ENCODE results near the gene DYRK2. TPM values are rescaled to one million over a fixed set of nuclear protein-coding genes. Genes with fewer than 3 reads are reported as not detected.

The DYRK2 gene
- polyA plus RNA-seq, 3 donors = 7.5 to 12.5 (median 9.7) TPM

DNA sequence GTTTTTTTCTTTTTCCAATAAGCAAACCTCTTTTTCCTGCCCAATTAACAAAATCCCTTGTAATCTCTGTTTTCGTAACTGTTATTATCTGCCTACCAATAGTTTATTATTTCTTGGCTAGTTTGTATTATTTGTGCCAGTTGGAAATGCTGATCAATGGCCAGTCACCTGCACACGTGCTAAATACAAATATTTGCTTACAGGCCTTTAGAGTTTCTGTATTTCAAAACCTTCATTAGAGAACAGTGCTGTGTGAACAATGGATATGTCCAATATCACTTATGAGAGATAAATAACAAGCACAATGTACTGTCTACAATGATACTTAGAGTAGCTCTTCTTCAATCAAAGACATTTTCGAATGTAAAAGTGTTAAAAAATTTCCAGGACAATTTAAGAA lies 10.8 kb upstream of the DYRK2 start:
- Mint-ChIP-seq H3K27ac (no peak overlapping the region), H3K27me3 (ENCODE audit: low read depth in 3 of 3) (peaks cover 0 to 6% (median 2%) of the 10 kb centered on the region in 3 donors), H3K4me3 (no peak overlapping the region), H3K9me3 (no peaks in the 10 kb centered on the region), H3K36me3 (no peaks in the 10 kb centered on the region), H3K4me1 (peaks cover 14% of the 10 kb centered on the region)
- H3K79me2 ChIP-seq (ENCODE audit: insufficient read depth, low read length) = no peaks in the 10 kb centered on the region
- no peaks in the 10 kb centered on the region for H3K27me3 ChIP-seq (ENCODE audit: control insufficient read depth in 2 of 2, insufficient read depth in 2 of 2, low read length in 2 of 2)
- no peaks in the 10 kb centered on the region for H3K36me3 ChIP-seq (replicated peaks in 1 of 2; ENCODE audit: control insufficient read depth in 1 of 2, insufficient read depth in 2 of 2, low read length in 2 of 2)
- H3K9me3 ChIP-seq (replicated peaks in 1 of 2; ENCODE audit: control insufficient read depth in 1 of 2, insufficient read depth in 1 of 2, low read length in 2 of 2) = no peaks in the 10 kb centered on the region
- intact Hi-C loops (cut with micrococcal nuclease) = no loop called here
- no peak for TF ChIP-seq CTCF (IDR thresholded peaks at IDR 0.05)
- no peak for DNase-seq
- peaks cover 11 to 14% of the 10 kb centered on the region in 2 donors for H3K4me1 ChIP-seq (ENCODE audit: control insufficient read depth in 1 of 2, insufficient read depth in 2 of 2, low read length in 2 of 2)
- no peaks in the 10 kb centered on the region for H4K20me1 ChIP-seq (ENCODE audit: insufficient read depth, low read length)
- H3K27ac ChIP-seq (ENCODE audit: low read depth in 1 of 2, low read length in 2 of 2) = no peak overlapping the region
- no peak overlapping the region for H3K9ac ChIP-seq (ENCODE audit: insufficient read depth, low read length, poor library complexity, severe bottlenecking)
- no peak overlapping the region for H2AFZ ChIP-seq (ENCODE audit: insufficient read depth, low read depth, low read length, poor library complexity, severe bottlenecking)
- no CpG with 5 or more reads among the region's 3 CpGs for WGBS (ENCODE audit: insufficient coverage)
- no peak overlapping the region for H3K4me2 ChIP-seq (replicated peaks; ENCODE audit: extremely low read depth, low read length, poor library complexity, severe bottlenecking)
- no peak overlapping the region for H3K4me3 ChIP-seq (replicated peaks in 1 of 3; ENCODE audit: low read depth in 2 of 3, low read length in 3 of 3)

DNA sequence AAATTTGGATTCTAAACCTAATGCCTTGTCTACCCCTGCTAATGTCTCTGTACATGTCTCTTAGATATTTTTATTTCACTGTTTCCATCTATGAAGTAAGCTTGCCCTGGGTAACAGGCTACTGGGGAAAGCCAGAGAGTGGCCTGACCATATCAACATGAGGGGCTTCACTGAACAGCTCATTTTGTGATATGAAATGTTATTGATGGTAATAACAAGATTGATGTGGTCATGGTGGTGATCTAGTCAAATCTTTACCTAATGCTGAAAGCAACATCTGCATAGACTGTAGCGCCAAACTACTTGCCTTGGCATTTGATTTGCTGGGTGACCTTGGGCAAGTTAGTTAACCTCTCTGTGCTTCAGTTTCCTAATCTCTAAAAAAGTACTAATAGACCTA lies 9.9 kb upstream of the DYRK2 start:
- WGBS (ENCODE audit: insufficient coverage) = no CpG with 5 or more reads among the region's 1 CpG
- Histone ChIP-seq H3K36me3 (replicated peaks in 1 of 2; ENCODE audit: control insufficient read depth in 1 of 2, insufficient read depth in 2 of 2, low read length in 2 of 2) (no peaks in the 10 kb centered on the region), H4K20me1 (ENCODE audit: insufficient read depth, low read length) (no peaks in the 10 kb centered on the region), H2AFZ (ENCODE audit: insufficient read depth, low read depth, low read length, poor library complexity, severe bottlenecking) (no peak overlapping the region), H3K4me2 (replicated peaks; ENCODE audit: extremely low read depth, low read length, poor library complexity, severe bottlenecking) (no peak overlapping the region), H3K27me3 (ENCODE audit: control insufficient read depth in 2 of 2, insufficient read depth in 2 of 2, low read length in 2 of 2) (no peaks in the 10 kb centered on the region), H3K27ac (ENCODE audit: low read depth in 1 of 2, low read length in 2 of 2) (no peak overlapping the region), H3K4me3 (replicated peaks in 1 of 3; ENCODE audit: low read depth in 2 of 3, low read length in 3 of 3) (no peak overlapping the region), H3K4me1 (ENCODE audit: control insufficient read depth in 1 of 2, insufficient read depth in 2 of 2, low read length in 2 of 2) (peaks cover 8 to 10% of the 10 kb centered on the region in 2 donors), H3K79me2 (ENCODE audit: insufficient read depth, low read length) (no peaks in the 10 kb centered on the region), H3K9me3 (replicated peaks in 1 of 2; ENCODE audit: control insufficient read depth in 1 of 2, insufficient read depth in 1 of 2, low read length in 2 of 2) (no peaks in the 10 kb centered on the region), H3K9ac (ENCODE audit: insufficient read depth, low read length, poor library complexity, severe bottlenecking) (no peak overlapping the region)
- H3K9me3 Mint-ChIP-seq = no peaks in the 10 kb centered on the region
- TF ChIP-seq CTCF (IDR thresholded peaks at IDR 0.05) = no peak
- H3K4me3 Mint-ChIP-seq = no peak overlapping the region
- intact Hi-C loops (cut with micrococcal nuclease) = no loop called here
- no peak overlapping the region for H3K27ac Mint-ChIP-seq
- no peak for DNase-seq
- no peaks in the 10 kb centered on the region for H3K36me3 Mint-ChIP-seq
- peaks cover under 1 to 6% (median 2%) of the 10 kb centered on the region in 3 donors for H3K27me3 Mint-ChIP-seq (ENCODE audit: low read depth in 3 of 3)
- H3K4me1 Mint-ChIP-seq = peaks cover 12% of the 10 kb centered on the region

All from CD14-positive monocyte (primary cell).